ENCODE data around the gene HECTD3. TPM values are rescaled to one million over a fixed set of nuclear protein-coding genes. Genes with fewer than 3 reads are reported as not detected.

Gene HECTD3
- total and polyA plus RNA-seq, 9 of the 15 experiments (the other 6 are each of a cell fraction or from before 2014, with no cell fraction given), result 6.3 to 50.8 (median 18.9) TPM

DNA sequence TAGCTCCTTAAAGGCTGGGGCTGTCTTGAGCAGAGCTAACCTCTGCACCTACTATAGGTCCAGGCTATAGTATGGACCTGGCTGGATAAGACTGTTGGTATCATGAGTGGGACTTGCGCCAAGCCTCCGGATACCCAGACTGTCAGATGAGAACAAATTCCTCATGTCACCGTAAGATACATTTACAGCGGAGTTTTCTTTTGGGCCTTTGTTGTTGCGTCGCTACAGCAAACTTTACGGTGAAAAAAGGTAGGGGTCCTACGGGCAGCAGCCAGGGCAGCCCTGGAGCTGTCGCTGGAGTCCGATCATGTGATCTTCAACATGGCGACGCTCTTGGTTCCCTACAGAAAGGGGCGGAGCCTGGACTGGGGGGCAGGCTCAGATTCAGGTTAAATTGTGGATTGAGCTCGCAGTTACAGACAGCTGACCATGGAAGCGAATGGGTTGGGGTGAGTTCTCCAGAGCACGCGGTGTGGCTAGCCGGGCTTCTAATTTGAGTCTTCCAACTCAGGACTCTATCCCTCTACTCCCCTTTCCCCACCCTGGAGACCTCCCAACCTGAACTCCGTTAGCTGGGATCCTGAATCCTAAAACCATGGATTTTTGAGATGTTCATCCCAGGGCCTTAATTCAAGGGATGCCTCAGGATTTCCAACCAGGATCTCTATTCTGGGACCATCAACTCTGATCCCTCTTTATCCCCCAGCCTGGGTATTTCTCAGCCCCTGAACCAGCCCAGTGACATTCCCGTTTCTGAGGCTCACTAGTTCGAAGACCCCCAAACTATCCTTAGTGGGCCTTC lies 914 bp upstream of the HECTD3 start, which contains the start of gene UROD (continued):
- no peak for TF ChIP-seq NBN (IDR thresholded peaks at IDR 0.05; ENCODE audit: low read depth)
- TF ChIP-seq GTF2F1 (IDR thresholded peaks at IDR 0.05; ENCODE audit: low read depth, low read length), result peak; percentile 56; the same call in 1 of the 2 replicates
- TF ChIP-seq PRMT5 (CRISPR knock-in tag; IDR thresholded peaks at IDR 0.05), result no peak
- TF ChIP-seq ZNF217 (CRISPR knock-in tag; IDR thresholded peaks at IDR 0.05), result no peak
- TF ChIP-seq CTCFL (IDR thresholded peaks at IDR 0.05; ENCODE audit: borderline replicate concordance, insufficient read depth, low read depth, low read length, poor library complexity, severe bottlenecking), result no peak
- TF ChIP-seq, protein P1, sequence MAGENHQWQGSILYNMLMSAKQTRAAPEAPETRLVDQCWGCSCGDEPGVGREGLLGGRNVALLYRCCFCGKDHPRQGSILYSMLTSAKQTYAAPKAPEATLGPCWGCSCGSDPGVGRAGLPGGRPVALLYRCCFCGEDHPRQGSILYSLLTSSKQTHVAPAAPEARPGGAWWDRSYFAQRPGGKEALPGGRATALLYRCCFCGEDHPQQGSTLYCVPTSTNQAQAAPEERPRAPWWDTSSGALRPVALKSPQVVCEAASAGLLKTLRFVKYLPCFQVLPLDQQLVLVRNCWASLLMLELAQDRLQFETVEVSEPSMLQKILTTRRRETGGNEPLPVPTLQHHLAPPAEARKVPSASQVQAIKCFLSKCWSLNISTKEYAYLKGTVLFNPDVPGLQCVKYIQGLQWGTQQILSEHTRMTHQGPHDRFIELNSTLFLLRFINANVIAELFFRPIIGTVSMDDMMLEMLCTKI (IDR thresholded peaks at IDR 0.05; ENCODE audit: partially characterized antibody), result no peak
- no peak for TF ChIP-seq ZNF655 (CRISPR knock-in tag; IDR thresholded peaks at IDR 0.05)
- peak in 1 of 2 experiments; percentile 16; a peak in 2 of 4 replicates for TF ChIP-seq SRF (CRISPR knock-in tag; IDR thresholded peaks at IDR 0.05)
- TF ChIP-seq NR3C1 (CRISPR knock-in tag; IDR thresholded peaks at IDR 0.05), result no peak
- no peak for TF ChIP-seq HNRNPUL1 (IDR thresholded peaks at IDR 0.05; ENCODE audit: low read length)
- TF ChIP-seq POU5F1 (IDR thresholded peaks at IDR 0.05; ENCODE audit: borderline replicate concordance, low read depth, low read length, partially characterized antibody), result no peak
- TF ChIP-seq RBM34 (IDR thresholded peaks at IDR 0.05; ENCODE audit: borderline replicate concordance, insufficient read depth, low read length), result no peak
- no peak for TF ChIP-seq TAL1 (IDR thresholded peaks at IDR 0.05)
- peak; percentile 60; the same call in 1 of the 2 replicates for TF ChIP-seq PTRF (tag; IDR thresholded peaks at IDR 0.05)
- TF ChIP-seq KLF1 (tag; IDR thresholded peaks at IDR 0.05), result no peak
- no peak for TF ChIP-seq FOS (IDR thresholded peaks at IDR 0.05; ENCODE audit: extremely low read depth, insufficient read length)
- no peak for TF ChIP-seq RERE (CRISPR knock-in tag; IDR thresholded peaks at IDR 0.05; ENCODE audit: borderline replicate concordance)
